Activated CD4-positive, alpha-beta T cell treated with anti-CD3 and anti-CD28 coated beads, Interleukin-2, amount 10 ng/mL, durations not matched to agents 7 days and 5 days (primary cell): Measurements from ENCODE around the gene FUT7. TPM values are rescaled to one million over a fixed set of nuclear protein-coding genes. Genes with fewer than 3 reads are reported as not detected.
"Not testable (repeated sequence)": the region's sequence is repeated elsewhere in the genome, so short reads cannot be mapped to it uniquely, and the experiment has no call there.

Experiments
- CTCF ChIA-PET: fragments of 350-600 bp; sonication (Branson Sonifier 250); formaldehyde crosslinking; loops from one replicate; lab custom pipeline; 2021; ENCODE audit warnings: antibody characterized with exemption; lab: Charles Lee
- POLR2A ChIA-PET: fragments of 350-600 bp; sonication (Branson Sonifier 250); formaldehyde crosslinking; loops from one replicate; lab custom pipeline; 2021; ENCODE audit warnings: antibody characterized with exemption; lab: Charles Lee
- DNase-seq: peaks from one replicate; pipeline ENCODE4 v3.0.0-alpha.2; 2020
- H3K27ac Mint-ChIP-seq: one replicate; pipeline ENCODE4 v1.8.0; 2021; ENCODE audit warnings: mild to moderate bottlenecking, moderate library complexity, mixed read lengths
- H3K27me3 Mint-ChIP-seq: one replicate; pipeline ENCODE4 v1.8.0; 2021; ENCODE audit warnings: mixed read lengths
- H3K36me3 Mint-ChIP-seq: one replicate; pipeline ENCODE4 v1.8.0; 2021; ENCODE audit warnings: low read depth, mixed read lengths
- H3K4me1 Mint-ChIP-seq: one replicate; pipeline ENCODE4 v1.8.0; 2021; ENCODE audit warnings: mixed read lengths
- H3K4me3 Mint-ChIP-seq: one replicate; pipeline ENCODE4 v1.8.0; 2021; ENCODE audit warnings: mild to moderate bottlenecking, moderate library complexity, mixed read lengths
- H3K9me3 Mint-ChIP-seq: one replicate; pipeline ENCODE4 v1.8.0; 2021; ENCODE audit warnings: mixed read lengths
- total RNA-seq, 2 experiments: library from RNA; stranded (reverse); gene quantifications; one replicate each; pipeline ENCODE4 v1.2.3, GENCODE V29; 2021

Gene FUT7
- total RNA-seq, 2 experiments from 2014 or later: 8.9 to 10.3 TPM

- CTCF ChIA-PET: interaction anchor here (0.8 to 10.6 kb wide), 10 partner anchors 9 to 276 kb away, joined by 3 to 157 read pairs (median 4); partner anchors contain the start of genes ABCA2, FUT7, MAN1B1 and NPDC1
- peaks cover 12% of the 10 kb centered on the region for H3K4me1 Mint-ChIP-seq
- H3K4me3 Mint-ChIP-seq: no peak overlapping the region
Measured at GRCh38 chr9:137064027-137064879, 32.4 kb upstream of the FUT7 start.

DNA sequence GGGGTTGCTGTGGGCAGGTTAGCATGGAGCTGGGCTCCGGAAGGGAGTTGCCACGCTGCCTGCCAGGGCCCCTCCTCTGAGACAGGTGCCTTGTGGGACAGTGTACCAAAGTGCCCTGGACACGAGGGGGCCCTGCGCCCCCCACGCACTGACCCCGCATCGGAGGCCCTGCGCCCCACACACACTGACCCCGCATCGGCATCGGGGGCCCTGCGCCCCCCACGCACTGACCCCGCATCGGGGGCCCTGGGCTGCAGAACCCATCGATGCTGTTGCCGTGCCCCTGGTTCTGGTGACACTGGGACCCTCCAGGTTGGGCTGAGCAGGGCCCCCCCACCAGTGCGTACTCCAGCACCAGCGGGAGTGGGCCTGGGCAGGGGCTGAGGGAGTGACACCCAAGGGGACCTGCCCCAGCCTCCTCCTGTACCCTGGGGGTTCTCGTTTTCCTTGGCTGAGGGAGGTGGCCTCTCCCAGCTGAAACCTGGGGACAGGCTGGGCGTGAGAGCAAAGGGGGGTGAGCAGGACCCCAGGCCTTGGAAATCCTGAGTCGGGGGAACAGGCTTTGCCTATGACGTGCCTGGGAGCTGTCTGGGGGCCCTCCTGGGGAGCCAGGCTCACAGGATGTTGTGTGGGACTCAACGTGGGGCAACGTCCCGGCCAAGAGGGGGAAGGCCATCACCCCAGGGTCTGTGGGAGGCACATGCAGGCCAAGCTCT lies 31.6 kb upstream of the FUT7 start:
- Mint-ChIP-seq H3K9me3 (no peaks in the 10 kb centered on the region), H3K36me3 (peaks cover 10% of the 10 kb centered on the region), H3K4me1 (peaks cover 9% of the 10 kb centered on the region), H3K27me3 (no peaks in the 10 kb centered on the region), H3K27ac (no peak overlapping the region), H3K4me3 (no peak overlapping the region)
- CTCF ChIA-PET: interaction anchor here (0.8 to 10.6 kb wide), 10 partner anchors 8 to 275 kb away, joined by 3 to 157 read pairs (median 4); partner anchors contain the start of genes ABCA2, FUT7, MAN1B1 and NPDC1
- DNase-seq: no peak
- POLR2A ChIA-PET: no interaction called here

More at GRCh38 chr9:137064027-137064879, 32.4 kb upstream of the FUT7 start:
- Mint-ChIP-seq H3K27ac (no peak overlapping the region), H3K9me3 (no peaks in the 10 kb centered on the region), H3K27me3 (no peaks in the 10 kb centered on the region), H3K36me3 (peaks cover 10% of the 10 kb centered on the region)
- POLR2A ChIA-PET: no interaction called here
- DNase-seq: peak; percentile 56

GRCh38 chr9:137062798-137063197 lies 30.9 kb upstream of the FUT7 start:
- POLR2A ChIA-PET, H3K27ac Mint-ChIP-seq, H3K27me3 Mint-ChIP-seq, H3K4me3 Mint-ChIP-seq, DNase-seq, H3K9me3 Mint-ChIP-seq, H3K36me3 Mint-ChIP-seq, H3K4me1 Mint-ChIP-seq: not testable (repeated sequence)
- CTCF ChIA-PET: interaction anchor here (1.9 to 10.6 kb wide), 2 partner anchors 24 to 28 kb away, joined by 6 to 157 read pairs; partner anchors contain the start of genes ABCA2, FUT7 and MAN1B1

DNA sequence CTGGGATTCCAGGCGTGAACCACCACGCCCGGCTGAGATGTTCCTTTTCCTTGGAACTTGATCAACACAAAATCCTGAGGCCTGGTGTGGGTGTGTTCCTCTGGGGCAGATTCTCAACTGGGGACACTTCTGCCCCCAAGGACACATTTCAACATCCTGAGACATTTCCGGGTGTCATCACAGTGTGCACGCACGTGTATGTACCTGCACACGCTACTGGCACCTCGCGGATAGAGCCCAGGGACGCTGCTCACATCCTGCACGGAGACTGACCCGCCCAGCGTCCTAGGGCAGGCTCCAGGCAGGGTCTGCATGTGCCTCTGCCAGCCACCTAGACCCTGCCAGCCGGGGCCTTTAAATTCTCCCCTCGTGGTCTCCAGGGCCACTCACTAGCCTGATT lies 30.5 kb upstream of the FUT7 start:
- POLR2A ChIA-PET: no interaction called here
- peaks cover 5% of the 10 kb centered on the region for H3K36me3 Mint-ChIP-seq

DNA sequence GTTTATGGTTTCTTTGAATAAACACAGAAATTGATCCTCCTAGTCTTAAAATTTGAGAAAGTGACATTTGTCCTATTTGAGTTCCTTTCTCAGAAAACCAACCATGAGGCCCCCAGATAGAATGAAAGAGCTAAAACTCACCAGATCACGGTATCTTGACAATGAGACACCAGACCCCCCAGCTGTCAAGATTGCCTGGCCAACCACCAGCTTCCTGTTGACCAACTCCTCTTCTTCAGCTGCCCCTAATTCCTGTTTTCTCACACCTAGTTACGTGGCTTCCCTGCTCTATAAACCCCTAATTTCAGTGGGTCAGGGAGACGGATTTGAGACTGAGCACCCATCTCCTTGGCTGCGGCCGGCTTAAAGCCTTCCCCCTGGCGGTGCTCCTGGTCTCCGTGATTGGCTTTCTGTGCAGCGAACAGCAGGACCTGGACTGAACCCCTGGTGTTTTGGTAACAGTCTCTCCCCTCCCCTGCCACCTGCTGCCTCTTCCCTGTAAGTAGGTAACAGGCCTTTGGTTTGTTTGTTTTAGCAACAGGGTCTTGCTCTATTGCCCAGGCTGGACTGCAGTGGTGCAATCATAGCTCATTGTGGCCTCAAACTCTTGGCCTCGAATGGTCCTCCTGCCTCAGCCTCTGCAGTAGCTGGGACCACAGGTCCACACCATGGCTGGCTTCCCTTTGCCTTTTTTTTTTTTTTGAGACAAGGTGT lies 26.8 kb upstream of the FUT7 start:
- ChIA-PET CTCF (interaction anchor here (0.8 to 2.7 kb wide), 6 partner anchors 9 to 178 kb away, joined by 3 to 14 read pairs (median 6); partner anchors contain the start of genes C8G and FBXW5), POLR2A (no interaction called here)
- no peak overlapping the region for H3K27ac Mint-ChIP-seq
- peaks cover 2% of the 10 kb centered on the region for H3K27me3 Mint-ChIP-seq
- no peak for DNase-seq
- no peak overlapping the region for H3K4me3 Mint-ChIP-seq
- H3K4me1 Mint-ChIP-seq: no peaks in the 10 kb centered on the region
- H3K9me3 Mint-ChIP-seq: no peaks in the 10 kb centered on the region
- H3K36me3 Mint-ChIP-seq: no peaks in the 10 kb centered on the region

More for the DNA sequence above, 30.5 kb upstream of the FUT7 start:
- Mint-ChIP-seq H3K27ac (no peak overlapping the region), H3K4me3 (no peak overlapping the region), H3K27me3 (no peaks in the 10 kb centered on the region), H3K9me3 (no peaks in the 10 kb centered on the region), H3K4me1 (no peaks in the 10 kb centered on the region)
- CTCF ChIA-PET: interaction anchor here (1.9 to 10.6 kb wide), 2 partner anchors 24 to 28 kb away, joined by 6 to 157 read pairs; partner anchors contain the start of genes ABCA2, FUT7 and MAN1B1
- DNase-seq: no peak

DNA sequence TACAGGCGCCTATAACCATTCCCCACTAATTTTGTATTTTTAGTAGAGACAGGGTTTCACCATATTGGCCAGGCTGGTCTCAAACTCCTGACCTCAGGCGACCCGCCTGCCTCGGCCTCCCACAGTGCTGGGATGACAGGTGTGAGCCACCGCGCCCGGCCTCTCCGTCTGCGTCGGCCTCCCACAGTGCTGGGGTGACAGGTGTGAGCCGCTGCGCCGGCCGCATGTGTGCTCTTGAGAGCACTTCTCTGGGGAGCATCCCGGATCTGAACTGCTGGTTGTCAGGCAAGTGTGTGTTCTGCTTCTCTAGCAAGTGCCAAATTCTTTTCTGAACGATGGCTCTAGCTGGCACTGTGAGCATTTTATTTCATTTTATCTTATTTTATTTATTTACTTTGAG lies 25.7 kb upstream of the FUT7 start:
- DNase-seq: no peak
- ChIA-PET CTCF (interaction anchor here (1.9 to 2.7 kb wide), 3 partner anchors 10 to 22 kb away, joined by 7 to 14 read pairs (median 13); no protein-coding TSS in a partner anchor), POLR2A (no interaction called here)
- peaks cover 6% of the 10 kb centered on the region for H3K27me3 Mint-ChIP-seq
- H3K36me3 Mint-ChIP-seq: no peaks in the 10 kb centered on the region
- H3K9me3 Mint-ChIP-seq: no peaks in the 10 kb centered on the region
- H3K4me3 Mint-ChIP-seq: no peak overlapping the region
- no peak overlapping the region for H3K27ac Mint-ChIP-seq
- no peaks in the 10 kb centered on the region for H3K4me1 Mint-ChIP-seq

DNA sequence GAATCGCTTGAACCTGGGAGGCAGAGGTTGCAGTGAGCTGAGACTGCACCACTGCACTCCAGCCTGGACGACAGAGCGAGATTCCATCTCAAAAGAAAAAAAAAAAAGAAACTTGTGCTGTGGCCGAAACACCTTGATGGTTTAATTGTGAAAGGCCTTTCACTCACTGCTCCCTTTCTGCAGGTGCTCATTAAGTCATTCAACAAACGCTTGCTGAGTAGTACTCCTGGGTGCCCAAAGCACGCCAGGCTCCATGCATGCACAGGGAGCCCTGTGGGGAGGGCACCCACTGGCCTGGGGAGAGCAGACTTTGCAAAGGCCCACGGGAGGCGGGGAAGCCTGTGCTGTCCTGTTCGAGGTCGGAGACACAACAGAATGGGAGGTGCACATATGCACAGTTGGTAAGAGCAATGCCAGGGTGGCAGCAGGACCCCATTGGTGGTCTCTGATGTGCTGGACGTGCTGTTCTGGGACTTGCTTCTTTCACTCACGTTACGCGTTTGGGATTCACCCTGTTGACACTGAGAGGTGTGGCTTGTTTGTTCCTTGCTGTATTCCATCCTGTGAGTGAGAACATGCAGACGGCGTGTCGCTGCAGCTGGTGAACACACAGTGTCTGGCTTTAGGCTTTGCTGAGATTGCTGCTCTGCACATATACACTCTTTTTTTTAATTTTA lies 25.0 kb upstream of the FUT7 start:
- no peaks in the 10 kb centered on the region for H3K4me1 Mint-ChIP-seq
- CTCF ChIA-PET: interaction anchor here (1.9 to 2.5 kb wide), 2 partner anchors 9 to 10 kb away, joined by 8 to 18 read pairs; partner anchors contain the start of gene NPDC1
- H3K9me3 Mint-ChIP-seq: no peaks in the 10 kb centered on the region
- POLR2A ChIA-PET: no interaction called here
- DNase-seq: no peak
- H3K27me3 Mint-ChIP-seq: peaks cover 13% of the 10 kb centered on the region
- no peak overlapping the region for H3K4me3 Mint-ChIP-seq
- H3K36me3 Mint-ChIP-seq: no peaks in the 10 kb centered on the region
- no peak overlapping the region for H3K27ac Mint-ChIP-seq

DNA sequence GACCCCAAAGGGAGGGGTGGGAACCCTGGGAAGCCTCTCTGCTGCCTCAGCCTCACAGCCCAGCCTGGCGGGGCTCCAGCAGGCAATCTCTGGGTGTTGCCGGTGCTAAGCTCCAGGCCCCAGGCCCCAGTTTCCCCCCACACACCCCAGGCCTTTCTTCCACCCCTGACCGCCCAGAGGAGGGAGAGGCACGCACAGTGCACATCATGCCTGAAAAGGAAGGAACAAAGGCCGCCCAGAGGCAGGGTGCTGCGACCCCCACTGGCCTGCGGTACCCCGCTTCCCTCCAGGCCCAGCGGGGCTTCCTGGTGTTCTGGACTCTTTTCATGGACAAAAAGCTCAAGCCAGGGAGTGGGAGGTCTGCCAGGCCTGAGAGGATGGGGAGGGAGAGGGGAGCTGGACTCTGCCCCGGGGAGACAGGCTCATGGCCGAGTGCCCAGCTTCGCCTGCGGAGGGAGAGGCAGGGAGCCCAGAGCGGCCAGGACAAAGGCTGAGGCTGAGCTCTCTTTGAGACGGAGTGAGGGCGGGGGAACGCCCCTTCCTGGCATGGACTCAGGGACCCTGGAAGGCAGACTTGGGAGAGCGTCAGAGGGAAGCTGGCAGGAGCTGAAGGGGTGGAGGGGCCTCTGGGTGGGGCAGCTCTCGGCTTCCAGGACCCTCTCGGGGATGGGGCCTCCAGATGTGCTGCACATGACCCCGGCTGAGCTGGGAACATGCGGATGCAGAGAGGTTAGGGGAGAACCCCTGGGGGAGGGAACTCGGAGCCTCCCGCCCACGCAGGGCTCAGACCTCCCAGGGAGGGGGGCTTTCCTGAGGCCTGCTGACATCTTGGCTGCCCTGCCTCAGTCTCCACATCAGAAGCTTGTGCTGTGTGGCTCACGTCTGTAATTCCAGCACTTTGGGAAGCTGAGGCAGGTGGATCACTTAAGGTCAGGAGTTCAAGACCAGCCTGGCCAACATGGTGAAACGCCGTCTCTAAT lies 23.8 kb upstream of the FUT7 start:
- Mint-ChIP-seq H3K4me1 (no peaks in the 10 kb centered on the region), H3K36me3 (no peaks in the 10 kb centered on the region), H3K27me3 (peaks cover 13% of the 10 kb centered on the region), H3K4me3 (no peak overlapping the region), H3K9me3 (no peaks in the 10 kb centered on the region), H3K27ac (no peak overlapping the region)
- ChIA-PET POLR2A (no interaction called here), CTCF (interaction anchor here (1.0 to 2.5 kb wide), 8 partner anchors 8 to 213 kb away, joined by 3 to 18 read pairs (median 6); partner anchors contain the start of genes AJM1 and NPDC1)
- DNase-seq: no peak

GRCh38 chr9:137054932-137055384 lies 23.1 kb upstream of the FUT7 start:
- ChIA-PET POLR2A (no interaction called here), CTCF (interaction anchor here (0.5 to 2.5 kb wide), 9 partner anchors 8 to 265 kb away, joined by 3 to 18 read pairs (median 5); partner anchors contain the start of genes AJM1 and NPDC1)
- no peaks in the 10 kb centered on the region for H3K4me1 Mint-ChIP-seq
- H3K4me3 Mint-ChIP-seq: no peak overlapping the region
- H3K36me3 Mint-ChIP-seq: no peaks in the 10 kb centered on the region
- no peak overlapping the region for H3K27ac Mint-ChIP-seq
- H3K27me3 Mint-ChIP-seq: peaks cover 18% of the 10 kb centered on the region
- DNase-seq: no peak
- no peaks in the 10 kb centered on the region for H3K9me3 Mint-ChIP-seq

GRCh38 chr9:137053944-137054931 lies 22.4 kb upstream of the FUT7 start, which contains the start of gene ENTPD2:
Gene ENTPD2 (minus strand): TSS chr9:137054061. CDS start chr9:137053997, 64 bp downstream.
- peaks cover 24% of the 10 kb centered on the region for H3K27me3 Mint-ChIP-seq

More at GRCh38 chr9:137053944-137054931, 22.4 kb upstream of the FUT7 start, which contains the start of gene ENTPD2:
- DNase-seq: peak; percentile 33
- ChIA-PET POLR2A (no interaction called here), CTCF (interaction anchor here (0.5 to 2.5 kb wide), 7 partner anchors 8 to 265 kb away, joined by 3 to 18 read pairs (median 8); partner anchors contain the start of genes AJM1 and NPDC1)
- Mint-ChIP-seq H3K4me1 (peaks cover 6% of the 10 kb centered on the region), H3K36me3 (no peaks in the 10 kb centered on the region), H3K9me3 (no peaks in the 10 kb centered on the region), H3K27ac (no peak within 1 kb of the TSS), H3K4me3 (no peak within 1 kb of the TSS)
